MM.1S (cell line): ENCODE results near the gene SCGN.

ENCODE experiments used
- DNase-seq: peaks from one replicate; pipeline ENCODE4 v3.0.0-alpha.2; 2015
- H2AFZ ChIP-seq: fragments of 300-600 bp; sonication (generic); 2 replicates; pipeline ENCODE4 v1.6.0; 2016; ENCODE audit warnings: antibody characterized with exemption, low read length
- H3F3A ChIP-seq: fragments of 300-600 bp; sonication (generic); 2 replicates; pipeline ENCODE4 v1.6.1; 2016; ENCODE audit warnings: mild to moderate bottlenecking, antibody characterized with exemption, low read length, moderate library complexity, mixed read lengths; ENCODE audit not compliant: insufficient read depth
- H3K27ac ChIP-seq: fragments of 300-600 bp; sonication (generic); 2 replicates; pipeline ENCODE4 v1.5.1; 2016; ENCODE audit warnings: mild to moderate bottlenecking, low read length
- H3K27me3 ChIP-seq: fragments of 300-600 bp; sonication (generic); replicated peaks from 2 replicates; pipeline ENCODE4 v1.6.0; 2016; ENCODE audit warnings: low read length; ENCODE audit not compliant: insufficient read depth
- H3K36me3 ChIP-seq: fragments of 300-600 bp; sonication (generic); replicated peaks from 2 replicates; pipeline ENCODE4 v1.6.1; 2016; ENCODE audit warnings: mild to moderate bottlenecking, low read length, mixed read lengths; ENCODE audit not compliant: insufficient read depth
- H3K4me1 ChIP-seq: fragments of 300-600 bp; sonication (generic); 2 replicates; pipeline ENCODE4 v1.6.1; 2016; ENCODE audit warnings: low read length, mixed read lengths
- H3K4me2 ChIP-seq: fragments of 300-600 bp; sonication (generic); 2 replicates; pipeline ENCODE4 v1.6.0; 2016; ENCODE audit warnings: low read depth, low read length
- H3K4me3 ChIP-seq: fragments of 300-600 bp; sonication (generic); 2 replicates; pipeline ENCODE4 v1.5.1; 2016; ENCODE audit warnings: low read length, mixed read lengths
- H3K79me2 ChIP-seq: fragments of 300-600 bp; sonication (generic); 2 replicates; pipeline ENCODE4 v1.6.1; 2016; ENCODE audit warnings: mixed run types, low read length, mixed read lengths
- H3K9ac ChIP-seq: fragments of 300-600 bp; sonication (generic); 2 replicates; pipeline ENCODE4 v1.6.1; 2016; ENCODE audit warnings: low read length, mixed read lengths
- H3K9me2 ChIP-seq: fragments of 300-600 bp; sonication (generic); replicated peaks from 2 replicates; pipeline ENCODE4 v1.6.1; 2016; ENCODE audit warnings: mild to moderate bottlenecking, low read length, mixed read lengths; ENCODE audit not compliant: insufficient read depth
- H3K9me3 ChIP-seq: fragments of 300-600 bp; sonication (generic); replicated peaks from 2 replicates; pipeline ENCODE4 v1.6.1; 2016; ENCODE audit warnings: mild to moderate bottlenecking, low read length, mixed read lengths; ENCODE audit not compliant: insufficient read depth
- H4K20me1 ChIP-seq: fragments of 300-600 bp; sonication (generic); 2 replicates; pipeline ENCODE4 v1.6.1; 2016; ENCODE audit warnings: mild to moderate bottlenecking, low read length, moderate library complexity, mixed read lengths; ENCODE audit not compliant: insufficient read depth
- CTCF ChIP-seq: fragments of 300-600 bp; sonication (generic); IDR thresholded peaks from 2 replicates; pipeline ENCODE4 v1.5.1; 2016; ENCODE audit warnings: antibody characterized with exemption, low read length, mixed read lengths
- EZH2 ChIP-seq: fragments of 300-600 bp; sonication (generic); optimal IDR thresholded peaks from 2 replicates; pipeline ENCODE3; 2017; ENCODE audit warnings: low read depth, mild to moderate bottlenecking, antibody characterized with exemption, low read length, mixed read lengths
- EZH2phosphoT487 ChIP-seq: fragments of 300-600 bp; sonication (generic); IDR thresholded peaks from 2 replicates; pipeline ENCODE4 v1.6.1; 2018; ENCODE audit warnings: antibody characterized with exemption, low read length

Gene SCGN

GRCh38 chr6:25620391-25620790, 31.6 kb upstream of the SCGN start:
- no peak for DNase-seq
- Histone ChIP-seq H3K9me2 (no peaks in the 10 kb centered on the region), H3F3A (no peaks in the 10 kb centered on the region), H3K27me3 (no peaks in the 10 kb centered on the region), H3K4me2 (no peak overlapping the region), H3K4me1 (no peaks in the 10 kb centered on the region), H3K36me3 (no peaks in the 10 kb centered on the region), H3K9me3 (no peaks in the 10 kb centered on the region), H3K79me2 (no peaks in the 10 kb centered on the region), H3K9ac (no peak overlapping the region), H3K27ac (no peak overlapping the region), H4K20me1 (no peaks in the 10 kb centered on the region), H3K4me3 (no peak overlapping the region), H2AFZ (no peak overlapping the region)
- no peak for TF ChIP-seq EZH2
- no peak for TF ChIP-seq CTCF
- TF ChIP-seq EZH2phosphoT487, result no peak

GRCh38 chr6:25623065-25623464, 28.9 kb upstream of the SCGN start:
- Histone ChIP-seq H3F3A (no peaks in the 10 kb centered on the region), H2AFZ (no peak overlapping the region), H3K36me3 (no peaks in the 10 kb centered on the region), H3K79me2 (no peaks in the 10 kb centered on the region), H3K4me3 (no peak overlapping the region), H4K20me1 (no peaks in the 10 kb centered on the region), H3K9ac (no peak overlapping the region), H3K4me2 (no peak overlapping the region), H3K4me1 (no peaks in the 10 kb centered on the region), H3K9me2 (no peaks in the 10 kb centered on the region), H3K27ac (no peak overlapping the region), H3K27me3 (no peaks in the 10 kb centered on the region), H3K9me3 (no peaks in the 10 kb centered on the region)
- TF ChIP-seq EZH2 (no peak), EZH2phosphoT487 (no peak), CTCF (no peak)
- no peak for DNase-seq

- no peak overlapping the region for H3K27ac ChIP-seq
- DNase-seq, result no peak
- no peak overlapping the region for H3K4me2 ChIP-seq
Observed at GRCh38 chr6:25623879-25624278, 28.1 kb upstream of the SCGN start.

More at GRCh38 chr6:25623879-25624278, 28.1 kb upstream of the SCGN start:
- Histone ChIP-seq H3F3A (no peaks in the 10 kb centered on the region), H3K27me3 (no peaks in the 10 kb centered on the region), H3K9me2 (no peaks in the 10 kb centered on the region), H4K20me1 (no peaks in the 10 kb centered on the region), H3K79me2 (no peaks in the 10 kb centered on the region), H3K4me1 (no peaks in the 10 kb centered on the region), H3K9me3 (no peaks in the 10 kb centered on the region), H2AFZ (no peak overlapping the region), H3K4me3 (no peak overlapping the region), H3K9ac (no peak overlapping the region), H3K36me3 (no peaks in the 10 kb centered on the region)
- TF ChIP-seq CTCF, result no peak
- TF ChIP-seq EZH2, result no peak
- TF ChIP-seq EZH2phosphoT487, result no peak
